A549 treated with GW870086 at 1 μM for 4 hours (cell line): Measurements from ENCODE around the gene RHBDD2. TPM values are rescaled to one million over a fixed set of nuclear protein-coding genes. Genes with fewer than 3 reads are reported as not detected.

ENCODE experiments used
- total RNA-seq: library from RNA; stranded (reverse); fragments of 200-300 nt; extraction: Qiagen RNA extraction; gene quantifications from 5 replicates; pipeline ENCODE4 v1.2.3, GENCODE V29; 2022; ENCODE audit warnings: low read depth

Gene RHBDD2
- 77.6 to 98.4 TPM (median 94.4 TPM) in 5 replicates for total RNA-seq

GRCh38 chr7:75878769-75879611 lies at the start of gene RHBDD2:
RHBDD2 (plus strand) TSS chr7:75879034; CDS start chr7:75879083, 49 bp downstream.

GRCh38 chr7:75914655-75915415 lies 36.0 kb downstream of the RHBDD2 start, which contains the start of gene POR:
POR (plus strand) TSS chr7:75915155; CDS start chr7:75954002, 38,847 bp downstream.

Other genes with a start within 250 kb of the RHBDD2 start
- 16.8 to 25.3 TPM (median 22.2 TPM) in 5 replicates for gene HIP1, start 140.1 kb upstream of the RHBDD2 start, total RNA-seq
- gene CCL26, start 106.8 kb upstream of the RHBDD2 start, total RNA-seq, result 7.1 to 12.1 TPM (median 8.5 TPM) in 5 replicates
- not detected in 5 replicates for gene CCL24, start 65.2 kb upstream of the RHBDD2 start, total RNA-seq
- gene POR, start 36.1 kb downstream of the RHBDD2 start, total RNA-seq, result 123 to 171 TPM (median 167 TPM) in 5 replicates
- gene TMEM120A, start 115.6 kb downstream of the RHBDD2 start, total RNA-seq, result 33.0 to 44.3 TPM (median 43.8 TPM) in 5 replicates
- 39.0 to 46.2 TPM (median 42.2 TPM) in 5 replicates for gene STYXL1, start 169.0 kb downstream of the RHBDD2 start, total RNA-seq
- gene MDH2, start 169.1 kb downstream of the RHBDD2 start, total RNA-seq, result 301 to 444 TPM (median 401 TPM) in 5 replicates